H1 (cell line): ENCODE data around the gene MS4A5. TPM values are rescaled to one million over a fixed set of nuclear protein-coding genes. Genes with fewer than 3 reads are reported as not detected.

ENCODE experiments used
- CTCF ChIA-PET: fragments of 300-600 bp; sonication (Branson Sonifier 250); formaldehyde crosslinking; loops from one replicate; lab custom pipeline; 2021; ENCODE audit not compliant: partially characterized antibody; lab: Charles Lee
- POLR2A ChIA-PET: fragments of 300-600 bp; sonication (Branson Sonifier 250); formaldehyde crosslinking; loops from one replicate; lab custom pipeline; 2021; ENCODE audit warnings: inconsistent platforms; ENCODE audit not compliant: partially characterized antibody; lab: Charles Lee
- DNase-seq, 2 experiments: peaks; one replicate each; pipeline versions ENCODE4 v3.0.0 to v3.0.0-alpha.2; 2010 to 2022; ENCODE audit warnings: low spot score in 2 of 2, low read depth in 1 of 2, mixed read lengths in 1 of 2
- FAIRE-seq: peaks from 2 replicates; lab custom pipeline; 2011; peaks lifted over from hg19 to GRCh38; lab: Jason Lieb, UNC
- H2AFZ ChIP-seq: 2 replicates; pipeline ENCODE4 v1.8.1; 2012; ENCODE audit warnings: low read length, inconsistent platforms
- H2AK5ac ChIP-seq: 2 replicates; pipeline ENCODE4 v1.6.1; 2013; ENCODE audit warnings: low read depth, low read length
- H2BK120ac ChIP-seq: replicated peaks from 2 replicates; pipeline ENCODE3; 2013; ENCODE audit warnings: low read depth, low read length, inconsistent platforms
- H2BK12ac ChIP-seq: 2 replicates; pipeline ENCODE4 v1.6.1; 2013; ENCODE audit warnings: low read depth, low read length
- H2BK15ac ChIP-seq: 2 replicates; pipeline ENCODE4 v1.6.1; 2013; ENCODE audit warnings: low read length
- H2BK20ac ChIP-seq: 2 replicates; pipeline ENCODE4 v1.6.1; 2013; ENCODE audit warnings: low read length
- H2BK5ac ChIP-seq: 2 replicates; pipeline ENCODE4 v1.6.1; 2013; ENCODE audit warnings: low read depth, low read length
- H3K14ac ChIP-seq: 2 replicates; pipeline ENCODE4 v1.6.1; 2013; ENCODE audit warnings: inconsistent platforms; ENCODE audit not compliant: insufficient read length
- H3K18ac ChIP-seq: 2 replicates; pipeline ENCODE4 v1.6.1; 2013; ENCODE audit warnings: low read length; ENCODE audit errors: extremely low read depth
- H3K23ac ChIP-seq: 2 replicates; pipeline ENCODE4 v1.6.1; 2013; ENCODE audit warnings: inconsistent platforms; ENCODE audit not compliant: insufficient read length
- H3K23me2 ChIP-seq: 2 replicates; pipeline ENCODE4 v1.6.1; 2013; ENCODE audit warnings: low read depth, low read length
- H3K27ac ChIP-seq: 2 replicates; pipeline ENCODE4 v1.6.1; 2011; ENCODE audit warnings: low read depth, low read length, inconsistent platforms
- H3K27me3 ChIP-seq, 4 experiments: replicated peaks in 1 of 4; 1 replicate in 1 of 4; 2 replicates in 3 of 4; pipeline versions ENCODE4 v1.6.1 to v1.8.1; 2011 to 2013; ENCODE audit warnings: low read length in 3 of 4, mild to moderate bottlenecking in 3 of 4, inconsistent platforms in 2 of 4, mixed read lengths in 2 of 4, moderate library complexity in 1 of 4; ENCODE audit not compliant: control insufficient read depth in 3 of 4, insufficient read depth in 3 of 4; ENCODE audit errors: extremely low read depth in 1 of 4
- H3K36me3 ChIP-seq, 4 experiments: 2 replicates each; pipeline versions ENCODE4 v1.6.1 to v1.8.1; 2011 to 2013; ENCODE audit warnings: mild to moderate bottlenecking in 4 of 4, low read length in 3 of 4, moderate library complexity in 2 of 4, control low read depth in 1 of 4, inconsistent platforms in 1 of 4; ENCODE audit not compliant: insufficient read depth in 4 of 4, control insufficient read depth in 2 of 4
- H3K4ac ChIP-seq: replicated peaks from 2 replicates; pipeline ENCODE3; 2013; ENCODE audit warnings: low read length, low read depth, mixed read lengths, inconsistent platforms; ENCODE audit not compliant: insufficient read length
- H3K4me1 ChIP-seq, 4 experiments: replicated peaks in 1 of 4; 1 replicate in 1 of 4; 2 replicates in 3 of 4; pipeline versions ENCODE4 v1.6.1 to v1.8.1; 2011 to 2013; ENCODE audit warnings: low read length in 3 of 4, inconsistent platforms in 2 of 4, mixed read lengths in 1 of 4; ENCODE audit not compliant: insufficient read depth in 4 of 4, control insufficient read depth in 3 of 4
- H3K4me2 ChIP-seq, 2 experiments: 2 replicates each; pipeline versions ENCODE4 v1.6.1 to v1.8.1; 2011 to 2013; ENCODE audit warnings: low read depth in 2 of 2, low read length in 2 of 2, control low read depth in 1 of 2, inconsistent platforms in 1 of 2, mild to moderate bottlenecking in 1 of 2; ENCODE audit not compliant: insufficient read depth in 1 of 2
- H3K4me3 ChIP-seq, 4 experiments: fragments of 200-600, 300-600 bp in 1 of 4; sonication (generic), shearing (Covaris generic), sonication (Bioruptor Twin) in 1 of 4; 2 replicates each; pipeline versions ENCODE4 v1.5.1 to v1.8.1; 2011 to 2016; ENCODE audit warnings: low read length in 4 of 4, low read depth in 3 of 4, control low read depth in 2 of 4, inconsistent platforms in 2 of 4, mild to moderate bottlenecking in 2 of 4, mixed read lengths in 1 of 4, moderate library complexity in 1 of 4; ENCODE audit not compliant: insufficient read depth in 2 of 4; ENCODE audit errors: extremely low read depth in 1 of 4
- H3K56ac ChIP-seq: replicated peaks from 2 replicates; pipeline ENCODE3; 2013; ENCODE audit warnings: low read depth, mild to moderate bottlenecking, mixed read lengths, low read length, inconsistent platforms; ENCODE audit not compliant: insufficient read length
- H3K79me1 ChIP-seq: 2 replicates; pipeline ENCODE4 v1.6.1; 2013; ENCODE audit warnings: low read depth, low read length, control low read depth
- H3K79me2 ChIP-seq, 2 experiments: 2 replicates each; pipeline versions ENCODE4 v1.6.1 to v1.8.1; 2012 to 2013; ENCODE audit warnings: low read length in 2 of 2, mild to moderate bottlenecking in 2 of 2, inconsistent platforms in 1 of 2; ENCODE audit not compliant: insufficient read depth in 2 of 2, control insufficient read depth in 1 of 2
- H3K9ac ChIP-seq, 4 experiments: replicated peaks in 1 of 4; 1 replicate in 1 of 4; 2 replicates in 3 of 4; pipeline versions ENCODE4 v1.6.1 to v1.8.1; 2011 to 2013; ENCODE audit warnings: low read depth in 3 of 4, low read length in 3 of 4, control low read depth in 2 of 4, mild to moderate bottlenecking in 2 of 4, moderate library complexity in 2 of 4, inconsistent platforms in 1 of 4; ENCODE audit errors: extremely low read depth in 1 of 4
- H3K9me3 ChIP-seq, 2 experiments: 2 replicates each; pipeline versions ENCODE4 v1.6.1 to v1.8.1; 2012 to 2013; ENCODE audit warnings: mild to moderate bottlenecking in 2 of 2, moderate library complexity in 2 of 2, control low read depth in 1 of 2, inconsistent platforms in 1 of 2, low read depth in 1 of 2, low read length in 1 of 2, mixed read lengths in 1 of 2; ENCODE audit not compliant: insufficient read depth in 2 of 2
- H4K20me1 ChIP-seq, 2 experiments: replicated peaks in 1 of 2; 2 replicates each; pipeline versions ENCODE3 to v1.8.1; 2011 to 2013; ENCODE audit warnings: inconsistent platforms in 2 of 2, low read length in 2 of 2, mild to moderate bottlenecking in 1 of 2; ENCODE audit not compliant: insufficient read depth in 2 of 2, control insufficient read depth in 1 of 2
- H4K5ac ChIP-seq: 2 replicates; pipeline ENCODE4 v1.6.1; 2013; ENCODE audit warnings: low read length, low read depth, mixed read lengths, inconsistent platforms; ENCODE audit not compliant: insufficient read length
- H4K8ac ChIP-seq: 2 replicates; pipeline ENCODE4 v1.8.0; 2013; ENCODE audit warnings: mild to moderate bottlenecking, moderate library complexity, low read length, inconsistent platforms; ENCODE audit not compliant: insufficient read depth; ENCODE audit errors: extremely low read depth
- H4K91ac ChIP-seq: replicated peaks from 2 replicates; pipeline ENCODE3; 2013; ENCODE audit warnings: low read length, mixed read lengths, inconsistent platforms; ENCODE audit not compliant: insufficient read length
- CBX5 ChIP-seq: fragments of 300-800, 300-1000 bp; sonication (generic); IDR thresholded peaks from 2 replicates; pipeline ENCODE4 v1.7.1; 2016; ENCODE audit warnings: antibody characterized with exemption, low read length, low read depth
- CBX8 ChIP-seq: fragments of 300-800, 300-1000 bp; sonication (generic); IDR thresholded peaks from 2 replicates; pipeline ENCODE4 v1.7.1; 2016; ENCODE audit warnings: low read depth, low read length, borderline replicate concordance
- CREB1 ChIP-seq: IDR thresholded peaks from 2 replicates; pipeline ENCODE4 v1.6.1; 2012; ENCODE audit warnings: inconsistent platforms
- EZH2 ChIP-seq: fragments of 200-600 bp; sonication (generic); IDR thresholded peaks from 2 replicates; pipeline ENCODE4 v1.7.1; 2012; ENCODE audit warnings: low read depth, mild to moderate bottlenecking, moderate library complexity, low read length, inconsistent platforms; ENCODE audit not compliant: severe bottlenecking
- GABPA ChIP-seq: IDR thresholded peaks from 2 replicates; pipeline ENCODE4 v1.6.1; 2011; ENCODE audit warnings: mild to moderate bottlenecking, low read length, moderate library complexity, borderline replicate concordance; ENCODE audit not compliant: insufficient read depth
- RBBP5 ChIP-seq: IDR thresholded peaks from 2 replicates; pipeline ENCODE4 v1.7.1; 2012; ENCODE audit warnings: low read depth, mild to moderate bottlenecking, inconsistent platforms, low read length, moderate library complexity, borderline replicate concordance
- SUZ12 ChIP-seq: fragments of 200-600 bp; sonication (generic); IDR thresholded peaks from 2 replicates; pipeline ENCODE4 v1.6.1; 2012; ENCODE audit warnings: mild to moderate bottlenecking, inconsistent platforms, low read length, moderate library complexity, mixed read lengths
- TAF7 ChIP-seq: optimal IDR thresholded peaks from 2 replicates; pipeline ENCODE3; 2011; ENCODE audit warnings: low read depth, mild to moderate bottlenecking, inconsistent platforms, low read length, moderate library complexity, borderline replicate concordance
- YY1 ChIP-seq: IDR thresholded peaks from 2 replicates; pipeline ENCODE4 v1.6.1; 2011; ENCODE audit warnings: low read depth, mild to moderate bottlenecking, low read length
- WGBS, 2 experiments: shearing (Covaris generic) in 1 of 2; methylation state at CpG; one replicate each; pipeline versions ENCODE4 v1.1.6 to v1.1.7; 2013 to 2015; ENCODE audit warnings: low lambda C conversion rate in 2 of 2, mixed read lengths in 2 of 2, inconsistent platforms in 1 of 2, low coverage in 1 of 2, missing lambda C conversion rate in 1 of 2; ENCODE audit not compliant: insufficient replicate concordance in 2 of 2, insufficient coverage in 1 of 2, insufficient read length in 1 of 2; ENCODE audit errors: extremely low coverage in 1 of 2, missing lambda C conversion rate in 1 of 2; 5-methylcytosine and 5-hydroxymethylcytosine counted together
- polyA plus RNA-seq, 7 experiments: library from polyadenylated mRNA; depleted of rRNA in 3 of 7; stranded (reverse) in 5 of 7; unstranded in 2 of 7; fragments of >200 nt in 5 of 7; fragments of 200-250 nt in 2 of 7; gene quantifications; 1 replicate in 5 of 7; 2 replicates in 1 of 7; 4 replicates in 1 of 7; pipeline versions ENCODE4 v1.2.1 to v1.2.3, GENCODE V29; 2011 to 2013; ENCODE audit warnings: missing spikeins in 2 of 7, mixed read lengths in 2 of 7
- total RNA-seq: library from RNA; stranded (reverse); fragmentation: NEBNext Ultra II Directional; extraction: Animal tissue kit (Norgen Biotek cat#: 25700); gene quantifications from 2 replicates; pipeline ENCODE4 v1.2.1, GENCODE V29; 2021
- TF ChIP-seq, protein P1 (sequence below): IDR thresholded peaks from 2 replicates; pipeline ENCODE4 v1.6.1; 2011; ENCODE audit warnings: low read length, improper control_type of control experiment
- TF ChIP-seq, protein P2 (sequence below): IDR thresholded peaks from 2 replicates; pipeline ENCODE4 v1.6.1; 2012; ENCODE audit warnings: inconsistent platforms

The MS4A5 gene
- total and polyA plus RNA-seq, 2 of the 8 experiments (the other 6 are each of a cell fraction or from before 2014, with no cell fraction given): not detected

DNA sequence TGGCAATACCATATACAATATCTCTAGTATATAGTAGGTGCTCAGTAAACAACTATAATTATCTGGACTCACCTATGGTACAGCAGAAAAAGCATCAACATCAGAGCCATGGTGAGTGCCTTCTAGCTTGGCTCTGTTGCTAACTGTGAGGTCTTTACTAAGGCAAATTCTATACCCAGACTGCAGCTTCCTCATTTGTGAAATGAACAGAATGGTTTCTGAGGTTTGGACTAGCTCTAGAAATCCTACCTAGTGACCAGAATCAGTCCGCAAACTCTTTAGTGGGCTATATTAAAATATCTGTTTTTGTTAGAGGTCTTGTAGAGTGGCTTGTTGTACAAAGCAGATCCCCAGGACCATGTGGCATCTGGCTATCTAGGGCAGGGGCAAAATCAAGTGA lies 30.0 kb downstream of the MS4A5 start:
- no peak overlapping the region for H2AFZ ChIP-seq
- ChIA-PET CTCF (interaction anchor here (0.8 to 1.6 kb wide), 3 partner anchors 96 to 194 kb away, joined by 4 to 6 read pairs (median 5); no protein-coding TSS in a partner anchor), POLR2A (interaction anchor here (1.2 kb wide), 1 partner anchor 12 kb away, joined by 4 read pairs; no protein-coding TSS in a partner anchor)
- no peak overlapping the region for H2AK5ac ChIP-seq
- H3K4me3 ChIP-seq: no peak overlapping the region
- FAIRE-seq (no peak), DNase-seq (no peak)
- H3K79me1 ChIP-seq: no peaks in the 10 kb centered on the region
- no peak overlapping the region for H3K27ac ChIP-seq
- H4K91ac ChIP-seq: no peak overlapping the region
- H3K23me2 ChIP-seq: no peaks in the 10 kb centered on the region
- H3K23ac ChIP-seq: no peak overlapping the region
- no peak overlapping the region for H2BK12ac ChIP-seq
- H3K4me1 ChIP-seq: no peaks in the 10 kb centered on the region
- H3K4me2 ChIP-seq: no peak overlapping the region
- H3K27me3 ChIP-seq: no peaks in the 10 kb centered on the region
- no peak overlapping the region for H3K18ac ChIP-seq
- H2BK20ac ChIP-seq: no peak overlapping the region
- no peaks in the 10 kb centered on the region for H3K79me2 ChIP-seq
- no peak overlapping the region for H4K5ac ChIP-seq
- no peak overlapping the region for H3K9ac ChIP-seq
- H4K20me1 ChIP-seq: no peaks in the 10 kb centered on the region
- H3K9me3 ChIP-seq: no peaks in the 10 kb centered on the region
- no peaks in the 10 kb centered on the region for H3K36me3 ChIP-seq
- H3K56ac ChIP-seq: no peak overlapping the region
- WGBS, 2 experiments: 95% methylated on average over 1 of the region's 1 CpG; no CpG with 5 or more reads in 1 of the 2 experiments
- H3K14ac ChIP-seq: no peak overlapping the region
- H4K8ac ChIP-seq: no peak overlapping the region
- no peak overlapping the region for H2BK5ac ChIP-seq
- no peak overlapping the region for H3K4ac ChIP-seq
- no peak overlapping the region for H2BK120ac ChIP-seq
- no peak overlapping the region for H2BK15ac ChIP-seq
- TF ChIP-seq, protein P1, sequence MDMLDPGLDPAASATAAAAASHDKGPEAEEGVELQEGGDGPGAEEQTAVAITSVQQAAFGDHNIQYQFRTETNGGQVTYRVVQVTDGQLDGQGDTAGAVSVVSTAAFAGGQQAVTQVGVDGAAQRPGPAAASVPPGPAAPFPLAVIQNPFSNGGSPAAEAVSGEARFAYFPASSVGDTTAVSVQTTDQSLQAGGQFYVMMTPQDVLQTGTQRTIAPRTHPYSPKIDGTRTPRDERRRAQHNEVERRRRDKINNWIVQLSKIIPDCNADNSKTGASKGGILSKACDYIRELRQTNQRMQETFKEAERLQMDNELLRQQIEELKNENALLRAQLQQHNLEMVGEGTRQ: no peak
- TF ChIP-seq RBBP5: no peak
- TF ChIP-seq, protein P2, sequence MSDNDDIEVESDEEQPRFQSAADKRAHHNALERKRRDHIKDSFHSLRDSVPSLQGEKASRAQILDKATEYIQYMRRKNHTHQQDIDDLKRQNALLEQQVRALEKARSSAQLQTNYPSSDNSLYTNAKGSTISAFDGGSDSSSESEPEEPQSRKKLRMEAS: no peak
- TF ChIP-seq GABPA: no peak
- TF ChIP-seq YY1: no peak
- TF ChIP-seq CBX5: no peak
- TF ChIP-seq CBX8: no peak
- TF ChIP-seq CREB1: no peak
- no peak for TF ChIP-seq TAF7
- no peak for TF ChIP-seq EZH2
- TF ChIP-seq SUZ12: no peak
